Stomach (tissue), 9 donors: ENCODE results near the gene UPF3B. TPM values are rescaled to one million over a fixed set of nuclear protein-coding genes. Genes with fewer than 3 reads are reported as not detected.
A peak's percentile ranks its signal among the peaks of the same experiment; 100 is the strongest.

Experiments used
- DNase-seq, 2 donors: peaks; one replicate each; pipeline versions ENCODE4 v3.0.0 to v3.0.0-alpha.2; 2013 to 2019
- H3K27ac ChIP-seq, 5 donors: fragments of 200-600 bp in 4 of 5; sonication (generic) in 4 of 5; one replicate each; pipeline ENCODE4 v1.5.1; 2013 to 2019; ENCODE audit warnings: mild to moderate bottlenecking in 1 of 5, moderate library complexity in 1 of 5
- H3K27me3 ChIP-seq, 3 donors: fragments of 200-600 bp; sonication (generic); one replicate each; pipeline ENCODE4 v1.5.1; 2017 to 2019; ENCODE audit warnings: mixed run types in 1 of 3
- H3K36me3 ChIP-seq, 4 donors: fragments of 200-600 bp; sonication (generic); 1 replicate in 3 of 4; 2 replicates in 1 of 4; pipeline ENCODE4 v1.5.1; 2016 to 2019
- H3K4me1 ChIP-seq, 4 donors: fragments of 200-600 bp; sonication (generic); one replicate each; pipeline ENCODE4 v1.5.1; 2016 to 2019
- H3K4me3 ChIP-seq, 4 donors: fragments of 200-600 bp; sonication (generic) in 3 of 4; one replicate each; pipeline ENCODE4 v1.5.1; 2016 to 2019; ENCODE audit warnings: mild to moderate bottlenecking in 1 of 4
- H3K9me3 ChIP-seq, 4 donors: fragments of 200-600 bp; sonication (generic); one replicate each; pipeline ENCODE4 v1.5.1; 2016 to 2019
- CTCF ChIP-seq, 7 experiments: fragments of 450-650 bp in 4 of 7; fragments of 200-600 bp in 3 of 7; sonication (generic) in 3 of 7; IDR thresholded peaks; one replicate each; pipeline ENCODE4 v1.5.1; 2016 to 2019; ENCODE audit warnings: antibody characterized with exemption in 7 of 7, control low read depth in 2 of 7, mild to moderate bottlenecking in 1 of 7
- EP300 ChIP-seq: sonication (generic); formaldehyde crosslinking; IDR thresholded peaks from one replicate; pipeline ENCODE4 v1.6.1; 2017; ENCODE audit warnings: antibody characterized with exemption
- POLR2A ChIP-seq, 4 donors: fragments of 450-650 bp; IDR thresholded peaks; one replicate each; pipeline ENCODE4 v1.6.1; 2016; ENCODE audit warnings: antibody characterized with exemption in 4 of 4, control low read depth in 2 of 4, mild to moderate bottlenecking in 1 of 4, moderate library complexity in 1 of 4
- POLR2AphosphoS5 ChIP-seq, 3 donors: sonication (generic); formaldehyde crosslinking; IDR thresholded peaks; one replicate each; pipeline ENCODE4 v1.6.1; 2016; ENCODE audit warnings: antibody characterized with exemption in 3 of 3
- WGBS, 5 donors: extraction: QIAGEN DNeasy Blood & Tissue Kit in 3 of 5; methylation state at CpG; one replicate each; pipeline versions ENCODE4 v1.1.5 to v1.1.7; 2013 to 2018; 5-methylcytosine and 5-hydroxymethylcytosine counted together
- intact Hi-C: fragments of 100-400 bp; cut with DNase I; formaldehyde crosslinking; loops from one replicate; pipeline ENCODE4 v1.15.1; 2023; ENCODE audit warnings: low total_unique reads
- polyA plus RNA-seq, 3 donors: library from polyadenylated mRNA; stranded (reverse); fragments of 200-250 nt; gene quantifications; one replicate each; pipeline ENCODE4 v1.2.3, GENCODE V29; 2013
- total RNA-seq, 5 donors: library from RNA; depleted of rRNA; stranded (reverse); fragments of >200 nt; gene quantifications; one replicate each; pipeline versions ENCODE4 v1.1.0 to v1.2.3, GENCODE V29; 2014 to 2016
- donor health status: healthy with polysubstance abuse.
- donor health status: Bipolar disorder and iron deficiency.
- donor health status: healthy.

Gene UPF3B
- total and polyA plus RNA-seq, 8 donors, result 1.2 to 25.1 (median 7.7) TPM

DNA sequence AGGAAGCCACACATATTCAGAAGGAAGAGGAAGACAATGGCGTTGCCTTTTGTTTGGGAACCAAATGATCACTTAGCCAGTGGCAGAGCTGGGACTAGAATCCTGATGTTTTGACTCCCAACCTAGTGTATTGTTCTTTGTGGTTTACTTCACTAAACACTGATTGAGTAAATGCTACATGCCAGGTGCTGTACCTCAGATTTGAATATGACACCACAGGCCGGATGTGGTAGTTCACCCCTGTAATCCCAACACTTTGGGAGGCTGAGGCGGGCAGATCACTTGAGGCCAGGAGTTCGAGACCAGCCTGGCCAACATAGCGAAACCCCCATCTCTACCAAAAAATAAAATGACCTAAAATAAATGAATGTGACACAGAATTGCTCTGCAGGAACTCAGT lies 27.3 kb upstream of the UPF3B start:
- intact Hi-C loops, result no loop called here
- WGBS, 5 donors, result 70 to 84% (median 73%) methylated on average over 5 of the region's 5 CpGs
- peaks cover 0 to 33% (median 27%) of the 10 kb centered on the region in 4 donors for H3K36me3 ChIP-seq
- H3K27ac ChIP-seq, result no peak overlapping the region
- H3K27me3 ChIP-seq, result no peaks in the 10 kb centered on the region
- TF ChIP-seq CTCF (IDR thresholded peaks at IDR 0.05) (no peak), POLR2AphosphoS5 (IDR thresholded peaks at IDR 0.05) (no peak), EP300 (no peak), POLR2A (IDR thresholded peaks at IDR 0.05) (no peak)
- no peak for DNase-seq
- H3K9me3 ChIP-seq, result no peaks in the 10 kb centered on the region
- H3K4me1 ChIP-seq, result no peaks in the 10 kb centered on the region
- H3K4me3 ChIP-seq, result no peak overlapping the region

- Histone ChIP-seq H3K36me3 (peaks cover 0 to 33% (median 28%) of the 10 kb centered on the region in 4 donors), H3K4me1 (peaks cover 0 to 8% (median 0%) of the 10 kb centered on the region in 4 donors), H3K27me3 (no peaks in the 10 kb centered on the region), H3K27ac (no peak overlapping the region), H3K4me3 (no peak overlapping the region), H3K9me3 (no peaks in the 10 kb centered on the region)
- WGBS, 5 donors, result 62 to 71% (median 69%) methylated on average over 2 of the region's 2 CpGs
- TF ChIP-seq POLR2A (IDR thresholded peaks at IDR 0.05), result no peak
- no peak for TF ChIP-seq POLR2AphosphoS5 (IDR thresholded peaks at IDR 0.05)
- no peak for TF ChIP-seq EP300
- TF ChIP-seq CTCF (IDR thresholded peaks at IDR 0.05), result no peak
- no peak for DNase-seq
- intact Hi-C loops, result no loop called here
Measured at GRCh38 chrX:119878740-119879139, 26.0 kb upstream of the UPF3B start.

DNA sequence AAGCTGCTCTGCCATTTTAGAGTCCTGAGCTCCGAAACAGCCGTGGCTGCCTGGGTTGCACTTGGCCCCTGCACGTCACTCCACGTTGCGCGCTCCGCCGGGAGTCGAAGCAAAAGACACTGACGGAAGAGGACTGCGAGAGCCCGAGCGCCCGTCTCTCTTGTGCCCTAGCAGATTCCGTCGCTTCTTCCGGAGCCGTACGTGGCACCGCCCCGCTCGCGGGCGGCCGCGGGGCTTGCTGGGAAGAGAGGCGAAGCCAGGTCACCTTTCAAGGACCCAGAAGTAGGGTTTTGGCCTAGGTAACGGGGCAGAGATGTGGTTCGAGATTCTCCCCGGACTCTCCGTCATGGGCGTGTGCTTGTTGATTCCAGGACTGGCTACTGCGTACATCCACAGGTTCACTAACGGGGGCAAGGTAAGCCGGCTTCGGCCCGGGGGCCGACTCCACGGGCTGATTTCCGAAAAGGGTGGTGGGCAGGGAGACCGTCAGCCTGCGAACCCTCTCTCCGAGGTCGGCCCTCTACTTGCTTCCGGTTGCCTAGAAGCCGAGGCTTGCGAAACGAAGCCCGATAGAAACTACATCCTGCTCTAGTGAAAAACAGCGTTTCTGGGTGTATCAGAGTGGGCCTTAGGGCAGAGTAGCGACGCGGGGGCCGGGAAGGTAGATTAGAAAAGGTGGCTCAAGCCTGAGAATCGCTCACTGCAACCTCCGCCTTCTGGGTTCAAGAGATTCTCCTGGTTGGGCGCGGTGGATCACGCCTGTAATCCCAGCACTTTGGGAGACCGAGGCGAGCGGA lies 19.0 kb upstream of the UPF3B start, which contains the start of the genes NDUFA1 and RNF113A:
Gene NDUFA1, plus strand, starts transcription at position 234 of the 797 bp plus-strand sequence. Its CDS starts 80 bp downstream, at position 314.
Gene RNF113A, minus strand, starts transcription at position 135 of the 797 bp plus-strand sequence. Its CDS starts 120 bp downstream, at position 15.
- Histone ChIP-seq H3K27me3 (no peaks in the 10 kb centered on the region), H3K27ac (peak within 1 kb of the TSS; percentile 81 to 94 (median 92)), H3K36me3 (peaks cover 0 to 16% (median 15%) of the 10 kb centered on the region in 4 donors), H3K4me1 (peaks cover 6 to 40% (median 14%) of the 10 kb centered on the region in 4 donors), H3K9me3 (peaks cover 0 to 10% (median 0%) of the 10 kb centered on the region in 4 donors), H3K4me3 (peak within 1 kb of the TSS; percentile 55 to 64 (median 58))
- TF ChIP-seq CTCF (IDR thresholded peaks at IDR 0.05), result no peak
- no peak for TF ChIP-seq POLR2A (IDR thresholded peaks at IDR 0.05)
- TF ChIP-seq EP300, result no peak
- peak; percentile 81 to 95 (median 91) for TF ChIP-seq POLR2AphosphoS5 (IDR thresholded peaks at IDR 0.05)
- WGBS, 5 donors, result 0 to 42% (median 18%) methylated on average over 32 to 62 of the region's 62 CpGs; no CpG with 5 or more reads in 1 of the 5 donors
- intact Hi-C loops, result no loop called here
- DNase-seq, result peak; percentile 87 to 94

GRCh38 chrX:119871245-119871598 lies 18.5 kb upstream of the UPF3B start:
- no peak for TF ChIP-seq CTCF (IDR thresholded peaks at IDR 0.05)
- no peak for TF ChIP-seq EP300
- no peak for TF ChIP-seq POLR2A (IDR thresholded peaks at IDR 0.05)
- no peak for TF ChIP-seq POLR2AphosphoS5 (IDR thresholded peaks at IDR 0.05)
- WGBS, 5 donors, result 0 to 36% (median 4%) methylated on average over 22 to 26 of the region's 26 CpGs
- Histone ChIP-seq H3K4me1 (peaks cover 6 to 40% (median 14%) of the 10 kb centered on the region in 4 donors), H3K36me3 (peaks cover 0 to 12% (median 9%) of the 10 kb centered on the region in 4 donors), H3K27me3 (no peaks in the 10 kb centered on the region), H3K4me3 (peak overlapping the region; percentile 55 to 64 (median 58)), H3K27ac (peak overlapping the region; percentile 81 to 94 (median 92)), H3K9me3 (peaks cover 0 to 10% (median 0%) of the 10 kb centered on the region in 4 donors)
- intact Hi-C loops, result no loop called here
- no peak for DNase-seq
